SJSA1 (cell line): ENCODE measurements around the gene NUP85. TPM values are rescaled to one million over a fixed set of nuclear protein-coding genes. Genes with fewer than 3 reads are reported as not detected.
"Not testable (repeated sequence)": the region's sequence is repeated elsewhere in the genome, so short reads cannot be mapped to it uniquely, and the experiment has no call there.

Source experiments
- DNase-seq, 2 experiments: peaks; one replicate each; pipeline ENCODE4 v3.0.0-alpha.2; 2015 to 2020; ENCODE audit warnings: low spot score in 2 of 2, low read depth in 1 of 2
- H3K27ac ChIP-seq: fragments of 250-450 bp; sonication (Bioruptor Pico); 2 replicates; pipeline ENCODE4 v1.5.1; 2020; ENCODE audit warnings: mild to moderate bottlenecking, moderate library complexity
- H3K27me3 ChIP-seq: fragments of 250-450 bp; sonication (Bioruptor Pico); replicated peaks from 2 replicates; pipeline ENCODE4 v1.5.1; 2020; ENCODE audit warnings: mild to moderate bottlenecking, moderate library complexity
- H3K36me3 ChIP-seq: fragments of 250-450 bp; sonication (Bioruptor Pico); 2 replicates; pipeline ENCODE4 v1.5.1; 2020; ENCODE audit warnings: mild to moderate bottlenecking
- H3K4me1 ChIP-seq: fragments of 250-450 bp; sonication (Bioruptor Pico); replicated peaks from 2 replicates; pipeline ENCODE4 v1.6.1; 2021; ENCODE audit warnings: mild to moderate bottlenecking
- H3K4me3 ChIP-seq: fragments of 250-450 bp; sonication (Bioruptor Pico); 2 replicates; pipeline ENCODE4 v1.5.1; 2020; ENCODE audit warnings: mild to moderate bottlenecking
- H3K9me3 ChIP-seq: fragments of 250-450 bp; sonication (Bioruptor Pico); replicated peaks from 2 replicates; pipeline ENCODE4 v1.5.1; 2020; ENCODE audit warnings: mild to moderate bottlenecking
- total RNA-seq: library from RNA; depleted of rRNA; stranded (reverse); fragments of >200 nt; shearing (Covaris generic); gene quantifications from 2 replicates; pipeline ENCODE4 v1.2.3, GENCODE V29; 2014; rRNA removed

Gene NUP85, protein sequence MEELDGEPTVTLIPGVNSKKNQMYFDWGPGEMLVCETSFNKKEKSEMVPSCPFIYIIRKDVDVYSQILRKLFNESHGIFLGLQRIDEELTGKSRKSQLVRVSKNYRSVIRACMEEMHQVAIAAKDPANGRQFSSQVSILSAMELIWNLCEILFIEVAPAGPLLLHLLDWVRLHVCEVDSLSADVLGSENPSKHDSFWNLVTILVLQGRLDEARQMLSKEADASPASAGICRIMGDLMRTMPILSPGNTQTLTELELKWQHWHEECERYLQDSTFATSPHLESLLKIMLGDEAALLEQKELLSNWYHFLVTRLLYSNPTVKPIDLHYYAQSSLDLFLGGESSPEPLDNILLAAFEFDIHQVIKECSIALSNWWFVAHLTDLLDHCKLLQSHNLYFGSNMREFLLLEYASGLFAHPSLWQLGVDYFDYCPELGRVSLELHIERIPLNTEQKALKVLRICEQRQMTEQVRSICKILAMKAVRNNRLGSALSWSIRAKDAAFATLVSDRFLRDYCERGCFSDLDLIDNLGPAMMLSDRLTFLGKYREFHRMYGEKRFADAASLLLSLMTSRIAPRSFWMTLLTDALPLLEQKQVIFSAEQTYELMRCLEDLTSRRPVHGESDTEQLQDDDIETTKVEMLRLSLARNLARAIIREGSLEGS
- 75.1 and 110 TPM in 2 replicates for total RNA-seq

DNA sequence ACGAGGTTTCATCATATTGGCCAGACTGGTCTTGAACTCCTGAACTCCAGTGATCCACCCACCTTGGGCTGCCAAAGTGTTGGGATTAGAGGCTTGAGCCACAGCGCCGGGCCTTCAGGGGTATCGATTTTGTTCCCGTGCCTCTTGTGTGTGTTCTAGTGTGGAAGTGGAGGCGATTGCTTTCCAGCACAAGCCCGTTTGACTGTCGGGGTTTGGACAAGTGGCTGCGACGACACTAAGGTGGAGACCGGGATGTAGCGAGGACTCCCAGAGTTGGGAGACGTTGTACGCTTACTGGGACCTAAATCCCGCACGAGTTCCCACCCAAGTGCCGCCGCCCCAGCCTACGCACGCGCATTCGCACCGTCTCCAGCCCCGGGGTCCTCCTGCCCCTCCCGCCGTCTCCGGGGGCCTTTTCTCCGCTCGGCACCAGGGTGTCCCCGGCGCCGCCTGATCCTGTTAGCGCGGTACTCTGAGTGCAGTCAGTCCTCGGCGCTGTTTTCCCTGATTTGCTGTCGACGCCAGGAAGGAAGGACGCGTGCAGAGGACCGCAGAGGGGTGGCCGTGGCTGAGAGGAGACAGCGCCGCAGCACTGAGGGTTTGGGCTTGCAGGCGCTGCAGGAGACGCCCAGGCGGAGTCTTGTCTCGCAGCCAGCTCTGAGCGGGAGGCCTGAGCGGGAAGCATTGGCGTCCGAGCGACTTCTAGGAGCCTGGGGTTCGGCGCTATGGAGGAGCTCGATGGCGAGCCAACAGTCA is at the start of gene NUP85:
Gene NUP85 (plus strand): TSS at position 643 of the 756 bp plus-strand sequence. CDS start 83 bp downstream, at position 726.
- peak; percentile 98 to 100 for DNase-seq
- Histone ChIP-seq H3K27ac (peak within 1 kb of the TSS; percentile 95), H3K27me3 (no peaks in the 10 kb centered on the region), H3K36me3 (peaks cover 33% of the 10 kb centered on the region), H3K4me1 (peaks cover 18% of the 10 kb centered on the region), H3K9me3 (no peaks in the 10 kb centered on the region), H3K4me3 (peak within 1 kb of the TSS; percentile 74)

DNA sequence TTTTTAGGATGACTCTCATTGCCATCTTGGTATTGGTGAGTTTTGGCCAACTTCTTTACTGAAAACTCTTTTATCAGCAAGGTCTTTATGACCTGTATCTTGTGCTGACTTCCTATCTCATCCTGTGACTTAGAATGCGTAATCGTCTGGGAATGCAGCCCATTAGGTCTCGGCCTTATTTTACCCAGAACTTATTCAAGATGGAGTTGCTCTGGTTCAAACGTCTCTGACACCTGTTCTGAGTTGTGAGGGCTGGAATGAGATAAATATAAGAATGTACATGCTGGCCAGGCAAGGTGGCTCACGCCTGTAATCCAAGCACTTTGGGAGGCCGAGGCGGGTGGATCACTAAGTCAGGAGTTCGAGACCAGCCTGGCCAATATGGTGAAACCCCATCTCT is 47.0 kb upstream of the NUP85 start:
- H3K27ac ChIP-seq, H3K9me3 ChIP-seq, H3K4me3 ChIP-seq, DNase-seq, H3K27me3 ChIP-seq: not testable (repeated sequence)
- H3K4me1 ChIP-seq = peaks cover 24% of the 10 kb centered on the region
- peaks cover 22% of the 10 kb centered on the region for H3K36me3 ChIP-seq

DNA sequence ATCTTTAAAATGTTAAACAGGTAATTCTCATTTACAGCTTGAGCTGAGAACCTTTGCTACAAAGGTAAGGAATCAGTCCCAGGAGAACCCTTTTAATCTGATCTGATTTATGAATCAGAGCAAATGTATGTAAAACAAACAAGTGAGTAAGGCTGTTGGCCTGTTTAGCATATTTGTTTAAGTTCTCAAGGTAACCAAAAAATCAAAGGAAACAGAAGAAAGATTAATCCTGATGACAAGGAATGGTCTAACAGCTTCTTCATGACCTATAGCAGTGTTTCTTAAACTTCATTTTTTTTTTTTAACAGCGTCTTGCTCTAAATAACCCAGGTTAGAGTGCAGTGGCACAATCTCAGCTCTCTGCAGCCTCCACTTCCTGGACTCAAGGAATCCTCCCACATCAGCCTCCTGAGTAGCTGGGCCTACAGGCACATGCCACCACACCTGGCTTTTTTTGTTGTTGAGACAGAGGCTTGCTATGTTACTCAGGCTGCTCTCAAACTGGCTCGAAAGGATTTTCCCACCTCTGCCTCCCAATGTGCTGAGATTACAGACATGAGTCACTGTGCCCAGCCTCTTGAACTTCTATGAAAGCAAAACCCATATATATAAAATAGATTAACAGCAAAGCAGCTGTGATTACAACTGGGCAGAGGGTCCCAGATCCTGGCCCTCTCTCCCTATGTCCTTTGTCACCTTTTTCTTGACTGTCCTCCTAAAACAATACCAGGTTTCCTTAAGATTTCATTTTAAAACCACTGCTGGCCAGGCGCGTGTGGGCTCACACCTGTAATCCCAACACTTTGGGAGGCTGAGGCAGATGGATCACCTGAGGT is 46.1 kb upstream of the NUP85 start:
- Histone ChIP-seq H3K27me3 (no peaks in the 10 kb centered on the region), H3K36me3 (peaks cover 22% of the 10 kb centered on the region), H3K4me3 (no peak overlapping the region), H3K4me1 (peaks cover 24% of the 10 kb centered on the region), H3K9me3 (no peaks in the 10 kb centered on the region), H3K27ac (peak overlapping the region; percentile 29)
- DNase-seq = peak in 1 of 2 experiments; percentile 37

DNA sequence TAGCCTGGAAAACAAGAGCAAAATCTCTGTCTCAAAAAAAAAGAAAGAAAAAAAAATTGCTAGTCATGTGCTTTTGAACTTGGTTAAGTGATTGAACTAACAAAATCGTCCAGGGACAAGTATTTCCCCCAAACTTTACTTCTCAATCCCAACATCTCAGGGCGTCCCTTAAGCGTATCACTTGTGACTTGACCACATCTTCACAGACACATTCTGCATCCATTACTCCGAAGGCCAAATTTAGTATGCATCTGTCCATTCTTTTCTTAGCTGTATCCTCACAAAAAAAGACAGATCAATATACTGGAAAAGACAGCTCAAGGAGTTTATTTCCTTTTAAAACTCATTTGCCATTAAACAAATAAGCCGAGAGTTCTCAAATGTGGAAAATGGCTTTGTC is 45.3 kb upstream of the NUP85 start:
- Histone ChIP-seq H3K4me1 (peaks cover 18% of the 10 kb centered on the region), H3K4me3 (no peak overlapping the region), H3K36me3 (peaks cover 29% of the 10 kb centered on the region), H3K9me3 (no peaks in the 10 kb centered on the region), H3K27me3 (no peaks in the 10 kb centered on the region), H3K27ac (no peak overlapping the region)
- DNase-seq = no peak

DNA sequence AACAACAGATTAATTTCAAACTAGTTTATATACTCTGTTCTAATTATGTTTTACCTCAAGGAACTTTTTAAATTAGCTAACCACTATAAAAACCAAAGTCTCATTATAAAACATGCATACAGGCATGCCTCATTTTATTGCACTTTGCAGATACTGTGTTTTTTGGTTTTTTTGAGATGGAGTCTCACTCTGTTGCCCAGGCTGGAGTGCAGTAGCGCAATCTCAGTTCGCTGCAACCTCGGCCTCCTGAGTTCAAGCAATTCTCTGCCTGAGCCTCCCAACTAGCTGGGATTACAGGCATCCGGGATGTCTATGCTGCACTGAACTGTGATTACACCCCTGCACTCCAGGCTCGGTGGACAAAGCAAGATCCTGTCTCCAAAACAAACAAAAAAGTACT is 42.4 kb upstream of the NUP85 start:
- Histone ChIP-seq H3K36me3 (peaks cover 52% of the 10 kb centered on the region), H3K27me3 (no peaks in the 10 kb centered on the region), H3K4me3 (no peak overlapping the region), H3K27ac (no peak overlapping the region), H3K9me3 (no peaks in the 10 kb centered on the region), H3K4me1 (peaks cover 17% of the 10 kb centered on the region)
- DNase-seq = no peak

DNA sequence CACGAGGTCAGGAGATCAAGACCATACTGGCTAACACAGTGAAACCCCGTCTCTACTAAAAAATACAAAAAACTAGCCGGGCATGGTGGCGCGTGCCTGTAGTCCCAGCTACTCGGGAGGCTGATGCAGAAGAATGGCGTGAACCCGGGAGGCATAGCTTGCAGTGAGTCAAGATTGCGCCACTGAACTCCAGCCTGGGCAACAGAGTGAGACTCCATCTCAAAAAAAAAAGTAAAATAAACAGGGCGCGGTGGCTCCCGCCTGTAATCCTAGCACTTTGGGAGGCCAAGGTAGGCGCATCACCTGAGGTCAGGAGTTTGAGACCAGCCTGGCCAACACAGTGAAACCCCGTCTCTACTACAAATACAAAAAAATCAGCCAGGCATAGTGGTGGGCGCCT is 40.9 kb upstream of the NUP85 start:
- not testable (repeated sequence) for H3K9me3 ChIP-seq, H3K27ac ChIP-seq, H3K4me1 ChIP-seq, H3K27me3 ChIP-seq, DNase-seq, H3K4me3 ChIP-seq
- H3K36me3 ChIP-seq = peaks cover 67% of the 10 kb centered on the region

DNA sequence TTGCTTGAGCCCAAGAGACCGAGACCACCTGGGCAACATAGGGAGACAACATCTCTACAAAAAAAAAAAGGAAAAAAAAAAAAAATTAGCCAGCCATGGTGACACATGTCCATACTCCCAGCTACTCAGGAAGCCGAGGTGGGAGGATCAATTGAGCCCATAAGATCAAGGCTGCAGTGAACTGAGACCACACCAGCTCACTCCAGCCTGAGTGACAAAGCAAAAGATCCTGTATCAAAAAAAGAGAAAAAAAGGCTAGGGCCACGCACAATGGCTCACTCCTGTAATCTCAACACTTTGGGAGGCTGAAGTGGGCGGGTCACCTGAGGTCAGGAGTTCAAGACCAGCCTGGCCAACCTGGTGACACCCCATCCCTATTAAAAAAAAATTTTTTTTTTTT is 36.5 kb upstream of the NUP85 start:
- H3K4me3 ChIP-seq = no peak overlapping the region
- peaks cover 94% of the 10 kb centered on the region for H3K36me3 ChIP-seq
- no peaks in the 10 kb centered on the region for H3K4me1 ChIP-seq
- no peaks in the 10 kb centered on the region for H3K9me3 ChIP-seq
- DNase-seq = no peak
- no peaks in the 10 kb centered on the region for H3K27me3 ChIP-seq
- no peak overlapping the region for H3K27ac ChIP-seq

DNA sequence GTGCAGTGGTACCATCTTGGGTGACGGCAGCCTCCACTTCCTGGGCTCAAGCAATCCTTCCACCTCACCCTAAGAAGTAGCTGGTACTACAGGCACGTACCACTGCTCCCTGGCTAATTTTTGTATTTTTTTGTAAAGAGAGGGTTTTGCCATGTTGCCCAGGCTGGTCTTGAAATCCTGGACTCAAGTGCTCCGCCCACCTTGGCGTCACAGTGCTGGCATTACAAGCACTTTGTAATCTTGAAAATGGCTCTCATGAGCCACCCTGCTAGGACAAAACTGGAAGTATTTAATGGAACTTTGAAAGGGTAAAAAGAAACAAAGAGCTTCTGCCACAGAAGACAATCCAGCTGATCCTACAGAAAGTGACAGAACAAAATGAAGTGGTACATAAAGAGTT is 32.0 kb upstream of the NUP85 start:
- Histone ChIP-seq H3K27me3 (no peaks in the 10 kb centered on the region), H3K27ac (no peak overlapping the region), H3K4me1 (no peaks in the 10 kb centered on the region), H3K9me3 (no peaks in the 10 kb centered on the region), H3K36me3 (peaks cover 98% of the 10 kb centered on the region), H3K4me3 (no peak overlapping the region)
- no peak for DNase-seq

DNA sequence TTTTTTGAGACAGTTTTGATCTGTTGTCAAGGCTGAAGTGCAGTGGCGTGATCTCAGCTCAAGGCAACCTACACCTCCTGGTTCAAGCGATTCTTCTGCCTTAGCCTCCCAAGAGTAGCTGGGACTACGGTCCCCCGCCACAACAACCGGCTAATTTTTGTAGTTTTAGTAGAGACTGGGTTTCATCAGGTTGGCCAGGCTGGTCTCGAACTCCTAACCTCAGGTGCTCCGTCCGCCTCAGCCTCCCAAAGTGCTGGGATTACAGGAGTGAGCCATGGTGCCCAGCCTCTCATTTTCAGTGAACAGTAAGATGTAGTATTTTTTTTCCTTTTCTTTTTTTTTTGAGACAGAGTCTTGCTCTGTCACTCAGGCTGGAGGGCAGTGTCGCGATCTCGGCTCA is 30.5 kb upstream of the NUP85 start:
- no peak overlapping the region for H3K4me3 ChIP-seq
- no peaks in the 10 kb centered on the region for H3K9me3 ChIP-seq
- H3K4me1 ChIP-seq = no peaks in the 10 kb centered on the region
- DNase-seq = no peak
- H3K36me3 ChIP-seq = peaks cover 98% of the 10 kb centered on the region
- no peak overlapping the region for H3K27ac ChIP-seq
- no peaks in the 10 kb centered on the region for H3K27me3 ChIP-seq

DNA sequence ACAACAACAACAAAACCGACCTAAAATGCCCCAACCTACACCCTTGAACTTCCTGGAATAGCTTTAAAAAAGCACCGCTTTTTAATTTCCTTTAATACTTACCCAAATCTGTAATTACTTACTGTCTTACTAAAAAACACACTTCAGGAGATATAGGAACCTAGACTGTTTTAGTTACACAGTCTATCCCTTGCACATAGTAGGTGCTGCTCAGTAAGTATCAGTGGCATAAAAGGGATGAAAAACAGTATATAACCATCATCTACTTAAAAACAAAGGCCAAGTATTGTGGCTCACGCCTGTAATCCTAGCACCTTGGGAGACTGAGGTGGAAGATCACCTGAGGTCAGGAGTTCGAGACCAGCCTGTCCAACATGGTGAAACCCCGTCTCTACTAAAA is 28.9 kb upstream of the NUP85 start:
- H3K27me3 ChIP-seq = no peaks in the 10 kb centered on the region
- no peak for DNase-seq
- H3K4me3 ChIP-seq = no peak overlapping the region
- peaks cover 7% of the 10 kb centered on the region; the same call in 1 of the 2 replicates for H3K4me1 ChIP-seq
- peaks cover 96% of the 10 kb centered on the region for H3K36me3 ChIP-seq
- H3K9me3 ChIP-seq = no peaks in the 10 kb centered on the region
- H3K27ac ChIP-seq = no peak overlapping the region

DNA sequence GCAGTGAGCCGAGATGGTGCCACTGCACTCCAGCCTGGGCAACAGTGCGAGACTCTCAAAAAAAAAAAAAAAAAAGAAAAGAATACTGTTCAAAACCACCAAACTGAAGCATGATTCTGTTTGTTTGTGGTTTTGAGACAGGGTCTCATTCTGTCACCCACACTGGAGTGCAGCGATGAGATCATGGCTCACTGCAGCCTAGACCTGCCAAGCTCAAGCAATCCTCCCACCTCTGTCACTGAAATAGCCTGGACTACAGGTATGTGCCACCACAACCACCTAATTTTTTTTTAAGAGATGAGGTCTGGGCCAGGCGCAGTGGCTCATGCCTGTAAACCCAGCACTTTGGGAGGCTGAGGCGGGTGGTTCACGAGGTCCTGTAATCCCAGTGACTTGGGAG is 27.0 kb upstream of the NUP85 start:
- H3K4me3 ChIP-seq = no peak overlapping the region

DNA sequence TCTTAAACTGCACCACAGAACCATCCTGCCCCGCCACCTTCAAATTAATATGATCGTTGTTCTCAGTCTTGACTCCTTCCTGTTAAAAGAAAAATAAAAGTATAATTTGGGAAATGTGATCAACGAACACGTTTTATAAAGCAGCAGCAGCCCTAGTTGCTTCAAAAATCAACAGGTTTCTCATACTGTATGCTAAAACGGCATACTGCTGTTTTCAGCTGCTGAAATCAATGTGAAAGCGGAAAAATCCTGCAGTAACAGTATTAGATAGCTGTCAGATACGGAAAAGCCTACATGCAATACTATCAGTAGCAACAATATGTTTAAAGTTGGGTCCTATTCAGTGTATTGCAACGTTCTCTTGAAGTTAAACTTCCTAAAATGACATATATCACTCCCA is 24.4 kb upstream of the NUP85 start:
- peak overlapping the region; percentile 95 for H3K4me3 ChIP-seq

More for the DNA sequence above, 27.0 kb upstream of the NUP85 start:
- H3K27me3 ChIP-seq = no peaks in the 10 kb centered on the region
- no peak for DNase-seq
- no peaks in the 10 kb centered on the region for H3K9me3 ChIP-seq
- H3K36me3 ChIP-seq = peaks cover 89% of the 10 kb centered on the region
- H3K27ac ChIP-seq = no peak overlapping the region
- H3K4me1 ChIP-seq = peaks cover 11% of the 10 kb centered on the region

DNA sequence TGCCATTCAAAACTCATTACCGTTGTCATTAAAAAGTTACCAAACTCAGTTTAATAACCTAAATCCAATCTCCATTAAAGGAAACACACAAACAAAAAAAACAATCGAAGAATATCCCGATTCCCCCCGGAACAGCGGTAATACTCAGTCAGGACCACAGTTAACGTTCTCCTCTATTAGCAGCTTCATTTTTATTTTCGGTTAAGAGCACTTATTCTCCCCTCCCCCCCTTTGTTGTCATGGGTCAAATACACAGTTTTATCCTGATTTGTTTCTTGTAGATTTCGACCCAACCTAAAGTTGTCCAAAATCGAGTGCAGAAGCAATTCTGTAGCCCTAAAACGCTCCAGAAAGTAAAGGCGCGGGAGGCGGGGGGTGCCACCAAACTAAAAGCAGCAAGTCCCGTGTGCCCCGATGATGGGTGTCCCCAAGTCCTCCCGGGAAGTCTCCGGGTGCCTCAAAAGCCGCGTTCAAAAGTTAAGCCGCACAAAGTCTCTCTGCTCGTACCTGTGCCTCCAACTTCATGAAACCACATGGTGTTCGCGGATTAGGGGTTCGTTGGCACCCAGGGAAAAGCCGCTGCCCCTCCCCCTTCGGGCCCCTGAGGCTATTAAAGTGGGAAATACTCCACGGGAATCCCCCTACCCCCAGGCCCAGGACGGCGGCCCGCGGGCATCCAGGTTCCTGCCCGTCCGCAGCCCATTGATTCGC is 23.7 kb upstream of the NUP85 start:
- H3K4me3 ChIP-seq = peak overlapping the region; percentile 95
- peak overlapping the region; percentile 93 for H3K27ac ChIP-seq
- peaks cover 56% of the 10 kb centered on the region for H3K36me3 ChIP-seq
- peak; percentile 50 to 60 for DNase-seq
- peaks cover 13% of the 10 kb centered on the region for H3K4me1 ChIP-seq
- H3K9me3 ChIP-seq = no peaks in the 10 kb centered on the region
- H3K27me3 ChIP-seq = no peaks in the 10 kb centered on the region

More for the DNA sequence above, 24.4 kb upstream of the NUP85 start:
- Histone ChIP-seq H3K27ac (no peak overlapping the region), H3K27me3 (no peaks in the 10 kb centered on the region), H3K9me3 (no peaks in the 10 kb centered on the region), H3K4me1 (peaks cover 13% of the 10 kb centered on the region), H3K36me3 (peaks cover 62% of the 10 kb centered on the region)
- DNase-seq = no peak
